Measurements from ENCODE around the gene RLN3. TPM values are rescaled to one million over a fixed set of nuclear protein-coding genes. Genes with fewer than 3 reads are reported as not detected.

The RLN3 gene
- total RNA-seq, 2 donors from 2014 or later = not detected

DNA sequence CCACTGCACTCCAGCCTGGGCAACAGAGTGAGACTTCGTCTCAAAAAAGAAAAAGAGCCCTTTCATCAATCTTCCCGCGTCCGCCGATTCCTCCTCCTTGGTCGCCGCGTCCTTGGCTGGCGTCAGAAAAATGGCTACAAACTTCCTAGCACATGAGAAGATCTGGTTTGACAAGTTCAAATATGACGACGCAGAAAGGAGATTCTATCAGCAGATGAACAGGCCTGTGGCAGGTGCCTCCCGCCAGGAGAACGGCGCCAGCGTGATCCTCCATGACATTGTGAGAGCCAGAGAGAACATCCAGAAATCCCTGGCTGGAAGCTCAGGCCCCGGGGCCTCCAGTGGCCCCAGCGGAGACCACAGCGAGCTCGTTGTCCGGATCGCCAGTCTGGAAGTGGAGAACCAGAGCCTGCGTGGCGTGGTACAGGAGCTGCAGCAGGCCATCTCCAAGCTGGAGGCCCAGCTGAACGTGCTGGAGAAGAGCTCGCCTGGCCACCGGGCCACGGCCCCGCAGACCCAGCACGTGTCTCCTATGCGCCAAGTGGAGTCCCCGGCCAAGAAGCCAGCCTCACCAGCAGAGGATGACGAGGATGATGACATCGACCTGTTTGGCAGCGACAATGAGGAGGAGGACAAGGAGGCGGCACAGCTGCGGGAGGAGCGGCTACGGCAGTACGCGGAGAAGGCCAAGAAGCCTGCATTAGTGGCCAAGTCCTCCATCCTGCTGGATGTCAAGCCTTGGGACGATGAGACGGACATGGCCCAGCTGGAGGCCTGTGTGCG is 42.5 kb downstream of the RLN3 start:
- no peak overlapping the region for H3K4me3 ChIP-seq
- no peak for DNase-seq
- no peaks in the 10 kb centered on the region for H3K27me3 ChIP-seq
- H3K9me3 ChIP-seq = no peaks in the 10 kb centered on the region
- 93 to 98% methylated on average over 24 to 43 of the region's 43 CpGs for WGBS, 2 donors
- TF ChIP-seq POLR2A (IDR thresholded peaks at IDR 0.05) = no peak
- TF ChIP-seq, protein P1, sequence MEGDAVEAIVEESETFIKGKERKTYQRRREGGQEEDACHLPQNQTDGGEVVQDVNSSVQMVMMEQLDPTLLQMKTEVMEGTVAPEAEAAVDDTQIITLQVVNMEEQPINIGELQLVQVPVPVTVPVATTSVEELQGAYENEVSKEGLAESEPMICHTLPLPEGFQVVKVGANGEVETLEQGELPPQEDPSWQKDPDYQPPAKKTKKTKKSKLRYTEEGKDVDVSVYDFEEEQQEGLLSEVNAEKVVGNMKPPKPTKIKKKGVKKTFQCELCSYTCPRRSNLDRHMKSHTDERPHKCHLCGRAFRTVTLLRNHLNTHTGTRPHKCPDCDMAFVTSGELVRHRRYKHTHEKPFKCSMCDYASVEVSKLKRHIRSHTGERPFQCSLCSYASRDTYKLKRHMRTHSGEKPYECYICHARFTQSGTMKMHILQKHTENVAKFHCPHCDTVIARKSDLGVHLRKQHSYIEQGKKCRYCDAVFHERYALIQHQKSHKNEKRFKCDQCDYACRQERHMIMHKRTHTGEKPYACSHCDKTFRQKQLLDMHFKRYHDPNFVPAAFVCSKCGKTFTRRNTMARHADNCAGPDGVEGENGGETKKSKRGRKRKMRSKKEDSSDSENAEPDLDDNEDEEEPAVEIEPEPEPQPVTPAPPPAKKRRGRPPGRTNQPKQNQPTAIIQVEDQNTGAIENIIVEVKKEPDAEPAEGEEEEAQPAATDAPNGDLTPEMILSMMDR (IDR thresholded peaks at IDR 0.05) = no peak
- no peaks in the 10 kb centered on the region for H3K36me3 ChIP-seq (replicated peaks in 1 of 2; ENCODE audit: insufficient read depth in 1 of 2, low read depth in 2 of 2)
- H3K4me1 ChIP-seq = peaks cover 26% of the 10 kb centered on the region
- no peak for ATAC-seq
- no peak overlapping the region for H3K27ac ChIP-seq
- intact Hi-C loops (cut with DNase I) = loop anchor here (5.0 kb wide), 1 partner anchor 188 kb away; no protein-coding TSS in a partner anchor

GRCh38 chr19:14072535-14073260 is 44.8 kb downstream of the RLN3 start, which contains the start of gene MISP3:
TSS of gene MISP3 (plus strand) at chr19:14072786. CDS start at chr19:14073310, 524 bp downstream.
- H3K27ac ChIP-seq = peak within 1 kb of the TSS; percentile 85 to 97 (median 95)
- H3K4me3 ChIP-seq = peak within 1 kb of the TSS; percentile 73 to 94
- H3K27me3 ChIP-seq = no peaks in the 10 kb centered on the region
- DNase-seq (peak; percentile 87 to 91 (median 88)), ATAC-seq (peak; percentile 72)
- TF ChIP-seq, protein P1 (IDR thresholded peaks at IDR 0.05) = peak in 2 of 7 experiments; percentile 3 to 19
- TF ChIP-seq POLR2A (IDR thresholded peaks at IDR 0.05) = peak; percentile 33 to 56 (median 55)
- WGBS, 2 donors = 0% methylated on average over 6 to 45 of the region's 51 CpGs
- no peaks in the 10 kb centered on the region for H3K36me3 ChIP-seq (replicated peaks in 1 of 2; ENCODE audit: insufficient read depth in 1 of 2, low read depth in 2 of 2)
- no peaks in the 10 kb centered on the region for H3K9me3 ChIP-seq
- intact Hi-C loops (cut with DNase I) = loop anchor here (5.0 kb wide), 1 partner anchor 190 kb away; no protein-coding TSS in a partner anchor
- peaks cover 35% of the 10 kb centered on the region for H3K4me1 ChIP-seq

- intact Hi-C loops (cut with DNase I) = loop anchor here (5.0 kb wide), 1 partner anchor 191 kb away; no protein-coding TSS in a partner anchor
- no peaks in the 10 kb centered on the region for H3K36me3 ChIP-seq (replicated peaks in 1 of 2; ENCODE audit: insufficient read depth in 1 of 2, low read depth in 2 of 2)
- H3K27me3 ChIP-seq = no peaks in the 10 kb centered on the region
- H3K4me3 ChIP-seq = peak overlapping the region; percentile 73 to 94
- TF ChIP-seq, protein P1 (IDR thresholded peaks at IDR 0.05) = peak in 5 of 7 experiments; percentile 14 to 98 (median 81)
- peak; percentile 74 to 84 (median 80) for TF ChIP-seq POLR2A (IDR thresholded peaks at IDR 0.05)
- ATAC-seq = peak; percentile 66
- peak overlapping the region; percentile 85 to 97 (median 95) for H3K27ac ChIP-seq
- WGBS, 2 donors = 0% methylated on average over 5 to 79 of the region's 106 CpGs
- H3K4me1 ChIP-seq = peaks cover 35% of the 10 kb centered on the region
- no peaks in the 10 kb centered on the region for H3K9me3 ChIP-seq
- peak; percentile 78 to 84 (median 81) for DNase-seq
These were observed 45.4 kb downstream of the RLN3 start for GRCh38 chr19:14073261-14073924.

DNA sequence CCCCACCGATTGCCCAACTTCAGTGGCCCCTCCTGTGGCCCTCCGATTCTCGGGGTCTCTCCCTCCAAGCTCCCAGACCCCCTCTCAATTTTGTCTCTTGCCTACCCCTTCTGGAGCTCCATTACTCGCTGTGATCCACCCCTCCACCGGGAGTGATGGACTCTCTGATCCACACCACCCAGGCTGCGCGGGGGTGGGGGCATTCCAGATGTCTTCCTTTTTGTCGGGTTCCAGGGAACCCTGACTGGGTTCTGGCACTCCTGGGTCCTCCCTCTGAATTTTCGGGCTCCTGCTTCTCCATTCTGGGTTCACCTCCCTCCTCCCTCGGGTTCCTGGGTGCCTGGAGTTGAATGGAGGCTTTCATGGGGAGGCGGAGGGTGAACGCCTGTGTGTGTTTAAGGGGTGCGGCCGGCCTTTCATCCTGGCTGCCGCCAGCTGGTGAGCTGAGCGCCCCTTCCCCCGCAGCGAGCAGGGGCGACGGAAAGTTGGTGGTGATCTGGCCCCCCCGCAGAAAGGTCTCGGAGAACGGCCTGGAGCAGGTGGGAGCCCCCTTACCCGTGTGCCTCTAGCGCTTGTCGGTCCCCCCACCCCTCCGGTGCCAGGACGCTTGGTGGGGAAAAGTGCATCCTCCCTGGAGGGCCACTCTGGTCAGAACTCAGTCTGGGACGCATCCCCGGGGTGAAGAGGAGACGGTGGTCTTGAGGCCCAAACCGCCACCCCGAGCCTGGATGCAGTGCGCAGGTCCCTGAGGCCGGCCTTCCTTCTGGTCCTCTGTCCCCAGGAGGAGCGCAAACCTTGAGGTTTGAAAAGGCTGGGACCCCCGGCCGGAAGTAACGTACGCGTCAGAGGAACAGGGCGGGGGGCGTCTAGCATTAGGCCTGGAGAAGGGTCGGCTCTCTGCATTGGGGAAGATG is 46.2 kb downstream of the RLN3 start:
- DNase-seq = peak in 2 of 4 donors; percentile 43 to 54
- TF ChIP-seq, protein P1 (IDR thresholded peaks at IDR 0.05) = peak in 2 of 7 experiments; percentile 3 to 31
- TF ChIP-seq POLR2A (IDR thresholded peaks at IDR 0.05) = no peak
- WGBS, 2 donors = 0 to 1% methylated on average over 17 to 44 of the region's 44 CpGs
- no peaks in the 10 kb centered on the region for H3K9me3 ChIP-seq
- H3K4me3 ChIP-seq = peak overlapping the region; percentile 20 to 94
- no peak for ATAC-seq
- peaks cover 35% of the 10 kb centered on the region for H3K4me1 ChIP-seq
- intact Hi-C loops (cut with DNase I) = loop anchor here (5.0 kb wide), 1 partner anchor 192 kb away; no protein-coding TSS in a partner anchor
- peak overlapping the region; percentile 85 to 97 (median 95) for H3K27ac ChIP-seq
- H3K36me3 ChIP-seq (replicated peaks in 1 of 2; ENCODE audit: insufficient read depth in 1 of 2, low read depth in 2 of 2) = no peaks in the 10 kb centered on the region
- H3K27me3 ChIP-seq = no peaks in the 10 kb centered on the region

All from body of pancreas (tissue), 4 donors.